HEK293 (cell line): Measurements from ENCODE around the gene MYT1.

Experiments
- CTCF ChIA-PET: fragments of 350-600 bp; formaldehyde crosslinking; extraction: SDS; loops from one replicate; lab custom pipeline; 2021; ENCODE audit warnings: antibody characterized with exemption; lab: Yijun Ruan, JAX
- POLR2A ChIA-PET: fragments of 300-600 bp; formaldehyde crosslinking; extraction: SDS; loops from one replicate; lab custom pipeline; 2020; ENCODE audit warnings: antibody characterized with exemption, inconsistent platforms; lab: Yijun Ruan, JAX
- H3K27ac ChIP-seq: fragments of 200-500 bp; sonication (Bioruptor generic); 2 replicates; pipeline ENCODE4 v1.5.1; 2014; ENCODE audit warnings: low read depth, low read length, control low read depth, inconsistent platforms; ENCODE audit errors: extremely low read depth
- H3K36me3 ChIP-seq, 2 experiments: fragments of 200-500 bp in 1 of 2; sonication (Bioruptor generic) in 1 of 2; 1 replicate in 1 of 2; 2 replicates in 1 of 2; pipeline ENCODE4 v1.5.1; 2014 to 2017; ENCODE audit warnings: inconsistent platforms in 2 of 2, low read length in 2 of 2; ENCODE audit not compliant: control insufficient read depth in 2 of 2, insufficient read depth in 1 of 2
- H3K4me1 ChIP-seq: fragments of 200-500 bp; sonication (Bioruptor generic); 2 replicates; pipeline ENCODE4 v1.5.1; 2014; ENCODE audit warnings: mild to moderate bottlenecking, low read length, inconsistent platforms; ENCODE audit not compliant: control insufficient read depth, insufficient read depth
- H3K4me3 ChIP-seq: 2 replicates; pipeline ENCODE4 v1.5.1; 2011; ENCODE audit warnings: low read depth, mild to moderate bottlenecking, control low read depth, low read length, moderate library complexity
- H3K9me3 ChIP-seq: fragments of 200-500 bp; sonication (Bioruptor generic); 2 replicates; pipeline ENCODE4 v1.5.1; 2014; ENCODE audit warnings: low read depth, low read length, inconsistent platforms; ENCODE audit not compliant: control insufficient read depth, insufficient read depth
- IKZF3 ChIP-seq: fragments of 450-650 bp; IDR thresholded peaks from 2 replicates; pipeline ENCODE4 v1.5.0; 2018; ENCODE audit warnings: missing biosample characterization, mild to moderate bottlenecking, missing genetic modification characterization, moderate library complexity
- INSM2 ChIP-seq: fragments of 450-650 bp; formaldehyde crosslinking; IDR thresholded peaks from 2 replicates; pipeline ENCODE4 v1.5.1; 2016; ENCODE audit warnings: missing biosample characterization, missing genetic modification characterization
- KLF10 ChIP-seq: fragments of 450-650 bp; IDR thresholded peaks from 2 replicates; pipeline ENCODE4 v1.5.1; 2018; ENCODE audit warnings: missing biosample characterization, mild to moderate bottlenecking, missing genetic modification characterization
- MZF1 ChIP-seq: fragments of 450-650 bp; formaldehyde crosslinking; IDR thresholded peaks from 2 replicates; pipeline ENCODE4 v1.5.1; 2017; ENCODE audit warnings: missing biosample characterization, missing genetic modification characterization, borderline replicate concordance
- PRDM1 ChIP-seq: fragments of 450-650 bp; formaldehyde crosslinking; IDR thresholded peaks from 2 replicates; pipeline ENCODE4; 2016; ENCODE audit warnings: missing biosample characterization, missing genetic modification characterization
- PRDM6 ChIP-seq: fragments of 450-650 bp; formaldehyde crosslinking; IDR thresholded peaks from 2 replicates; pipeline ENCODE4 v1.5.1; 2017; ENCODE audit warnings: missing biosample characterization, missing genetic modification characterization
- SCRT2 ChIP-seq: fragments of 450-650 bp; formaldehyde crosslinking; IDR thresholded peaks from 2 replicates; pipeline ENCODE4 v1.5.1; 2016; ENCODE audit warnings: missing biosample characterization, missing genetic modification characterization
- TRIM28 ChIP-seq: IDR thresholded peaks from 2 replicates; pipeline ENCODE4 v1.6.1; 2011; ENCODE audit warnings: low read length, control low read depth, borderline replicate concordance
- ZBTB10 ChIP-seq: fragments of 450-650 bp; formaldehyde crosslinking; IDR thresholded peaks from 2 replicates; pipeline ENCODE4 v1.5.1; 2016; ENCODE audit warnings: missing biosample characterization, missing genetic modification characterization
- ZNF26 ChIP-seq: fragments of 450-650 bp; formaldehyde crosslinking; IDR thresholded peaks from 2 replicates; pipeline ENCODE4 v1.5.1; 2016; ENCODE audit warnings: missing biosample characterization, missing genetic modification characterization
- ZNF280D ChIP-seq: fragments of 450-650 bp; formaldehyde crosslinking; IDR thresholded peaks from 2 replicates; pipeline ENCODE4 v1.5.1; 2016; ENCODE audit warnings: missing biosample characterization, missing genetic modification characterization
- ZNF366 ChIP-seq: fragments of 450-650 bp; formaldehyde crosslinking; conservative IDR thresholded peaks from 2 replicates; pipeline ENCODE4 v1.5.1; 2016; ENCODE audit warnings: missing biosample characterization, missing genetic modification characterization
- ZNF426 ChIP-seq: fragments of 450-650 bp; formaldehyde crosslinking; IDR thresholded peaks from 2 replicates; pipeline ENCODE4 v1.5.1; 2017; ENCODE audit warnings: missing biosample characterization, missing genetic modification characterization, mild to moderate bottlenecking, inconsistent platforms, moderate library complexity
- ZNF488 ChIP-seq: fragments of 450-650 bp; formaldehyde crosslinking; IDR thresholded peaks from 2 replicates; pipeline ENCODE4 v1.5.1; 2016; ENCODE audit warnings: missing biosample characterization, missing genetic modification characterization
- ZNF549 ChIP-seq: fragments of 450-650 bp; IDR thresholded peaks from 2 replicates; pipeline ENCODE4 v1.5.1; 2018; ENCODE audit warnings: missing biosample characterization, missing genetic modification characterization, mild to moderate bottlenecking, inconsistent platforms, moderate library complexity
- ZNF560 ChIP-seq: fragments of 450-650 bp; formaldehyde crosslinking; IDR thresholded peaks from 2 replicates; pipeline ENCODE4 v1.5.1; 2017; ENCODE audit warnings: missing biosample characterization, missing genetic modification characterization, borderline replicate concordance
- ZNF645 ChIP-seq: fragments of 450-650 bp; formaldehyde crosslinking; IDR thresholded peaks from 2 replicates; pipeline ENCODE4; 2016; ENCODE audit warnings: missing biosample characterization, missing genetic modification characterization
- ZNF664 ChIP-seq: fragments of 450-650 bp; formaldehyde crosslinking; IDR thresholded peaks from 2 replicates; pipeline ENCODE4 v1.5.1; 2016; ENCODE audit warnings: missing biosample characterization, missing genetic modification characterization

Gene MYT1

GRCh38 chr20:64273109-64273508 lies 108.9 kb downstream of the MYT1 start:
- CTCF ChIA-PET: no interaction called here
- Histone ChIP-seq H3K4me3 (no peak overlapping the region), H3K9me3 (no peaks in the 10 kb centered on the region), H3K4me1 (no peaks in the 10 kb centered on the region)
- POLR2A ChIA-PET: no interaction called here
- TF ChIP-seq ZBTB10 (tag by site-specific recombination) (no peak), TRIM28 (no peak), ZNF645 (tag by site-specific recombination) (no peak), INSM2 (tag by site-specific recombination) (no peak), ZNF366 (tag by site-specific recombination) (no peak), ZNF426 (tag by site-specific recombination) (no peak), ZNF560 (tag by site-specific recombination) (no peak), ZNF280D (tag by site-specific recombination) (no peak), PRDM1 (tag by site-specific recombination) (no peak), ZNF488 (tag by site-specific recombination) (no peak), KLF10 (tag by site-specific recombination) (no peak), ZNF26 (no peak), ZNF664 (no peak), PRDM6 (tag by site-specific recombination) (no peak), MZF1 (tag by site-specific recombination) (no peak), IKZF3 (tag by site-specific recombination) (no peak), ZNF549 (tag by site-specific recombination) (no peak), SCRT2 (tag by site-specific recombination) (no peak)
- TF ChIP-seq, all 188 proteins: peak for 0
- Histone ChIP-seq H3K36me3 (peaks cover 0 to 33% of the 10 kb centered on the region in 2 experiments; a peak in 1 of 3 replicates), H3K27ac (no peak overlapping the region)
